H1 (cell line): ENCODE results near the gene FIG4. TPM values are rescaled to one million over a fixed set of nuclear protein-coding genes. Genes with fewer than 3 reads are reported as not detected.

ENCODE experiments used
- BACH1 ChIP-seq: IDR thresholded peaks from 2 replicates; pipeline ENCODE4 v1.6.1; 2012; ENCODE audit warnings: low read length, improper control_type of control experiment
- PHF8 ChIP-seq: fragments of 200-600 bp; sonication (generic); conservative IDR thresholded peaks from 2 replicates; pipeline ENCODE4 v1.7.1; 2012; ENCODE audit warnings: low read depth, mild to moderate bottlenecking, inconsistent platforms, low read length, moderate library complexity
- polyA plus RNA-seq, 7 experiments: library from polyadenylated mRNA; depleted of rRNA in 3 of 7; stranded (reverse) in 5 of 7; unstranded in 2 of 7; fragments of >200 nt in 5 of 7; fragments of 200-250 nt in 2 of 7; gene quantifications; 1 replicate in 5 of 7; 2 replicates in 1 of 7; 4 replicates in 1 of 7; pipeline versions ENCODE4 v1.2.1 to v1.2.3, GENCODE V29; 2011 to 2013; ENCODE audit warnings: missing spikeins in 2 of 7, mixed read lengths in 2 of 7
- total RNA-seq: library from RNA; stranded (reverse); fragmentation: NEBNext Ultra II Directional; extraction: Animal tissue kit (Norgen Biotek cat#: 25700); gene quantifications from 2 replicates; pipeline ENCODE4 v1.2.1, GENCODE V29; 2021

Gene FIG4
- total and polyA plus RNA-seq, 2 of the 8 experiments (the other 6 are each of a cell fraction or from before 2014, with no cell fraction given): 11.8 to 21.9 TPM

GRCh38 chr6:109874621-109875020, 183.5 kb downstream of the FIG4 start (continued):
- TF ChIP-seq PHF8: no peak
- no peak for TF ChIP-seq BACH1
- TF ChIP-seq, all 59 proteins: peak for 0

Other genes with a start within 250 kb of the FIG4 start
- gene MICAL1, start 235.5 kb upstream of the FIG4 start, total RNA-seq: 51.3 and 55.4 TPM in 2 replicates
- gene MICAL1, start 235.5 kb upstream of the FIG4 start, polyA plus RNA-seq (2011; rRNA removed): 42.5 and 61.9 TPM in 2 replicates
- 20.5 and 21.0 TPM in 2 replicates for gene ZBTB24, start 208.1 kb upstream of the FIG4 start, total RNA-seq
- gene ZBTB24, start 208.1 kb upstream of the FIG4 start, polyA plus RNA-seq (2011; rRNA removed): 5.9 and 7.5 TPM in 2 replicates
- gene AK9, start 94 bp upstream of the FIG4 start, total RNA-seq: 1.8 and 2.7 TPM in 2 replicates
- gene AK9, start 94 bp upstream of the FIG4 start, polyA plus RNA-seq (2011; rRNA removed): 1.0 and 2.2 TPM in 2 replicates